Chondrocyte (in vitro differentiated cells): ENCODE data around the gene SH3BP2. TPM values are rescaled to one million over a fixed set of nuclear protein-coding genes. Genes with fewer than 3 reads are reported as not detected.

Source experiments
- DNase-seq: peaks from one replicate; pipeline ENCODE4 v3.0.0; 2021; ENCODE audit warnings: mixed read lengths, low spot score
- H3K27ac Mint-ChIP-seq: one replicate; pipeline ENCODE4 v1.8.0; 2021; ENCODE audit warnings: mild to moderate bottlenecking, moderate library complexity, mixed read lengths; ENCODE audit not compliant: unreplicated experiment
- H3K27me3 Mint-ChIP-seq: 2 replicates; pipeline ENCODE4 v1.8.0; 2021; ENCODE audit warnings: low read depth, mixed read lengths
- H3K36me3 Mint-ChIP-seq: 2 replicates; pipeline ENCODE4 v1.8.0; 2021; ENCODE audit warnings: low read depth, mixed read lengths
- H3K4me1 Mint-ChIP-seq: 2 replicates; pipeline ENCODE4 v1.8.0; 2021; ENCODE audit warnings: low read depth, mild to moderate bottlenecking, mixed read lengths
- H3K4me3 Mint-ChIP-seq: one replicate; pipeline ENCODE4 v1.8.0; 2021; ENCODE audit warnings: mild to moderate bottlenecking, moderate library complexity, mixed read lengths; ENCODE audit not compliant: unreplicated experiment
- H3K9me3 Mint-ChIP-seq: 2 replicates; pipeline ENCODE4 v1.8.0; 2021; ENCODE audit warnings: low read depth, mixed read lengths
- total RNA-seq: library from RNA; stranded (reverse); gene quantifications from 3 replicates; pipeline ENCODE4 v1.2.1, GENCODE V29; 2021
- TF ChIP-seq, protein P1 (sequence below): fragments of 200-600 bp; sonication (generic); IDR thresholded peaks from 2 replicates; pipeline ENCODE4 v1.5.0; 2021; ENCODE audit warnings: antibody characterized with exemption, mild to moderate bottlenecking, moderate library complexity

The SH3BP2 gene
- total RNA-seq, 1 donor from 2014 or later: 59.8 TPM

- TF ChIP-seq, protein P1, sequence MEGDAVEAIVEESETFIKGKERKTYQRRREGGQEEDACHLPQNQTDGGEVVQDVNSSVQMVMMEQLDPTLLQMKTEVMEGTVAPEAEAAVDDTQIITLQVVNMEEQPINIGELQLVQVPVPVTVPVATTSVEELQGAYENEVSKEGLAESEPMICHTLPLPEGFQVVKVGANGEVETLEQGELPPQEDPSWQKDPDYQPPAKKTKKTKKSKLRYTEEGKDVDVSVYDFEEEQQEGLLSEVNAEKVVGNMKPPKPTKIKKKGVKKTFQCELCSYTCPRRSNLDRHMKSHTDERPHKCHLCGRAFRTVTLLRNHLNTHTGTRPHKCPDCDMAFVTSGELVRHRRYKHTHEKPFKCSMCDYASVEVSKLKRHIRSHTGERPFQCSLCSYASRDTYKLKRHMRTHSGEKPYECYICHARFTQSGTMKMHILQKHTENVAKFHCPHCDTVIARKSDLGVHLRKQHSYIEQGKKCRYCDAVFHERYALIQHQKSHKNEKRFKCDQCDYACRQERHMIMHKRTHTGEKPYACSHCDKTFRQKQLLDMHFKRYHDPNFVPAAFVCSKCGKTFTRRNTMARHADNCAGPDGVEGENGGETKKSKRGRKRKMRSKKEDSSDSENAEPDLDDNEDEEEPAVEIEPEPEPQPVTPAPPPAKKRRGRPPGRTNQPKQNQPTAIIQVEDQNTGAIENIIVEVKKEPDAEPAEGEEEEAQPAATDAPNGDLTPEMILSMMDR: no peak
- DNase-seq: peak; percentile 87
- Mint-ChIP-seq H3K4me1 (peaks cover 17% of the 10 kb centered on the region), H3K27ac (no peak overlapping the region), H3K9me3 (no peaks in the 10 kb centered on the region), H3K4me3 (no peak overlapping the region), H3K27me3 (no peaks in the 10 kb centered on the region), H3K36me3 (peaks cover 30% of the 10 kb centered on the region)
These were observed 38.0 kb downstream of the SH3BP2 start for GRCh38 chr4:2830632-2831610.

- DNase-seq: peak; percentile 89
- H3K27me3 Mint-ChIP-seq: no peaks in the 10 kb centered on the region
- no peak overlapping the region for H3K27ac Mint-ChIP-seq
- H3K9me3 Mint-ChIP-seq: no peaks in the 10 kb centered on the region
- H3K4me1 Mint-ChIP-seq: peaks cover 17% of the 10 kb centered on the region
- TF ChIP-seq, protein P1: no peak
- no peak overlapping the region for H3K4me3 Mint-ChIP-seq
- peaks cover 23% of the 10 kb centered on the region for H3K36me3 Mint-ChIP-seq
These were observed 38.9 kb downstream of the SH3BP2 start for GRCh38 chr4:2831611-2832308.

DNA sequence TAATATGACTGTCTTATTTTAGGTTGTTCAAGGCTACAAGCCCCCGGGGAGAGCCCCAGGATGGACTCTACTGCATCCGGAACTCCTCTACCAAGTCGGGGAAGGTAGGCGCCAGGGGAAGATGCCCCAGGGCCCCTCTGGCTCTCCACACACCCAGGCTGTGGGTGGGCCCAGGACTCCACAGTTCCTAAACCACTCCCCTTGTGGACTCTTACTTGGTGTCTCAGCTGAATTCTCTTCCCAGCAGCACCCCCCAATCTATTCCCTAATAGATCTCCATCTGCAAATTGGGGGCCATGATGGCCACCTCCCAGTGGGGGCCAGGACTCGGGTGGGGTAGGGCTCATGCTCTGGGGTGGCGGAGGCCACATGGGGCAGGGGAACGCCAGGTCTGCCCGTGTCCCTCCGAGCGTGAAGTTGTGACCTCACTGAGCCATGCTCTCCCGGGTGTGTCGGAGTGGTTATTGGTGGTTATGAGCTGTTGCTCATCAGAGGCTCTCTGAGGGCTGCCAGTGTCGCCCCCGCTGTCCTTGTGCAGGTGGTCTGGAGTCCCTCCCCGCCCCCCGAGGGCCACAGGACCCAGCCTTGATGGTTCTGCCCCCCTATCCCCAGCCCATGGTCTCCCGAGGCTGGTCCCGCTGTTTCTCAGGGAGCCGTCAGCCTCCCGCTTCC lies 39.6 kb downstream of the SH3BP2 start:
- no peak overlapping the region for H3K4me3 Mint-ChIP-seq
- H3K4me1 Mint-ChIP-seq: peaks cover 21% of the 10 kb centered on the region
- no peak overlapping the region for H3K27ac Mint-ChIP-seq
- TF ChIP-seq, protein P1: no peak
- H3K9me3 Mint-ChIP-seq: no peaks in the 10 kb centered on the region
- H3K27me3 Mint-ChIP-seq: no peaks in the 10 kb centered on the region
- H3K36me3 Mint-ChIP-seq: peaks cover 20% of the 10 kb centered on the region
- DNase-seq: peak; percentile 79

GRCh38 chr4:2832981-2833670 lies 40.2 kb downstream of the SH3BP2 start:
- Mint-ChIP-seq H3K36me3 (peaks cover 19% of the 10 kb centered on the region), H3K4me3 (no peak overlapping the region), H3K27me3 (no peaks in the 10 kb centered on the region), H3K27ac (no peak overlapping the region), H3K4me1 (peaks cover 28% of the 10 kb centered on the region), H3K9me3 (no peaks in the 10 kb centered on the region)
- TF ChIP-seq, protein P1: no peak
- DNase-seq: peak; percentile 66
